IMR-90 (cell line): Measurements from ENCODE around the gene KLHL33.

Experiments
- CEBPB ChIP-seq: IDR thresholded peaks from 2 replicates; pipeline ENCODE4 v1.6.1; 2012; ENCODE audit warnings: low read depth, low read length, improper control_type of control experiment
- CTCF ChIP-seq: conservative IDR thresholded peaks from 2 replicates; pipeline ENCODE4 v1.5.1; 2012; ENCODE audit warnings: mild to moderate bottlenecking, low read depth, low read length, improper control_type of control experiment
- ELK1 ChIP-seq: fragments of 150-350 bp; IDR thresholded peaks from 2 replicates; pipeline ENCODE4 v1.6.1; 2016; ENCODE audit warnings: low read depth, mild to moderate bottlenecking, low read length, moderate library complexity, borderline replicate concordance
- MAFK ChIP-seq: IDR thresholded peaks from 2 replicates; pipeline ENCODE4 v1.6.1; 2012; ENCODE audit warnings: low read depth, low read length, improper control_type of control experiment
- POLR2A ChIP-seq: IDR thresholded peaks from 2 replicates; pipeline ENCODE4 v1.6.1; 2012; ENCODE audit warnings: mild to moderate bottlenecking, low read depth, low read length
- RCOR1 ChIP-seq: IDR thresholded peaks from 2 replicates; pipeline ENCODE4 v1.6.1; 2012; ENCODE audit warnings: mild to moderate bottlenecking, low read length, improper control_type of control experiment; ENCODE audit not compliant: insufficient replicate concordance
- RFX5 ChIP-seq: IDR thresholded peaks from 2 replicates; pipeline ENCODE4 v1.8.0; 2012; ENCODE audit warnings: low read depth, mild to moderate bottlenecking, low read length, moderate library complexity
- SMC3 ChIP-seq: fragments of 150-350 bp; IDR thresholded peaks from 2 replicates; pipeline ENCODE4 v1.6.1; 2016; ENCODE audit warnings: low read depth, mild to moderate bottlenecking, antibody characterized with exemption, low read length, moderate library complexity
- USF2 ChIP-seq: fragments of 150-350 bp; IDR thresholded peaks from 2 replicates; pipeline ENCODE4 v1.6.1; 2017; ENCODE audit warnings: mild to moderate bottlenecking, antibody characterized with exemption, low read length, low read depth

- TF ChIP-seq USF2 = no peak
- no peak for TF ChIP-seq CTCF
- no peak for TF ChIP-seq SMC3
- TF ChIP-seq RCOR1 = no peak
- no peak for TF ChIP-seq POLR2A
- TF ChIP-seq RFX5 = no peak
- no peak for TF ChIP-seq ELK1
- TF ChIP-seq CEBPB = no peak
- no peak for TF ChIP-seq MAFK
Measured at GRCh38 chr14:20472536-20473169, 36.7 kb upstream of the KLHL33 start.
